Hepatocyte (in vitro differentiated cells): ENCODE data around the gene DHRS9.

ENCODE experiments used
- EZH2 ChIP-seq: fragments of 200-600 bp; sonication (generic); IDR thresholded peaks from 2 replicates; pipeline ENCODE4 v1.6.1; 2016; ENCODE audit warnings: antibody characterized with exemption, mild to moderate bottlenecking, borderline replicate concordance
- TF ChIP-seq, protein P1 (sequence below): fragments of 200-600 bp; sonication (generic); IDR thresholded peaks from 2 replicates; pipeline ENCODE4 v1.5.1; 2016; ENCODE audit warnings: antibody characterized with exemption, mild to moderate bottlenecking; ENCODE audit not compliant: poor library complexity

GRCh38 chr2:169107645-169108044 is 38.3 kb downstream of the DHRS9 start:
- TF ChIP-seq, protein P1, sequence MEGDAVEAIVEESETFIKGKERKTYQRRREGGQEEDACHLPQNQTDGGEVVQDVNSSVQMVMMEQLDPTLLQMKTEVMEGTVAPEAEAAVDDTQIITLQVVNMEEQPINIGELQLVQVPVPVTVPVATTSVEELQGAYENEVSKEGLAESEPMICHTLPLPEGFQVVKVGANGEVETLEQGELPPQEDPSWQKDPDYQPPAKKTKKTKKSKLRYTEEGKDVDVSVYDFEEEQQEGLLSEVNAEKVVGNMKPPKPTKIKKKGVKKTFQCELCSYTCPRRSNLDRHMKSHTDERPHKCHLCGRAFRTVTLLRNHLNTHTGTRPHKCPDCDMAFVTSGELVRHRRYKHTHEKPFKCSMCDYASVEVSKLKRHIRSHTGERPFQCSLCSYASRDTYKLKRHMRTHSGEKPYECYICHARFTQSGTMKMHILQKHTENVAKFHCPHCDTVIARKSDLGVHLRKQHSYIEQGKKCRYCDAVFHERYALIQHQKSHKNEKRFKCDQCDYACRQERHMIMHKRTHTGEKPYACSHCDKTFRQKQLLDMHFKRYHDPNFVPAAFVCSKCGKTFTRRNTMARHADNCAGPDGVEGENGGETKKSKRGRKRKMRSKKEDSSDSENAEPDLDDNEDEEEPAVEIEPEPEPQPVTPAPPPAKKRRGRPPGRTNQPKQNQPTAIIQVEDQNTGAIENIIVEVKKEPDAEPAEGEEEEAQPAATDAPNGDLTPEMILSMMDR: no peak
- TF ChIP-seq EZH2: no peak
